Neural crest cell (in vitro differentiated cells): Measurements from ENCODE around the gene CGNL1. TPM values are rescaled to one million over a fixed set of nuclear protein-coding genes. Genes with fewer than 3 reads are reported as not detected.

Source experiments
- DNase-seq: peaks from one replicate; pipeline ENCODE4 v3.0.0; 2021; ENCODE audit warnings: low read depth, mixed read lengths, low spot score
- H3K27ac Mint-ChIP-seq: one replicate; pipeline ENCODE4 v1.8.0; 2021; ENCODE audit warnings: mild to moderate bottlenecking, mixed read lengths; ENCODE audit not compliant: unreplicated experiment
- H3K27me3 Mint-ChIP-seq: 2 replicates; pipeline ENCODE4 v1.8.0; 2021; ENCODE audit warnings: low read depth, mild to moderate bottlenecking, mixed read lengths
- H3K36me3 Mint-ChIP-seq: 2 replicates; pipeline ENCODE4 v1.8.0; 2021; ENCODE audit warnings: low read depth, mild to moderate bottlenecking, mixed read lengths
- H3K4me1 Mint-ChIP-seq: 2 replicates; pipeline ENCODE4 v1.8.0; 2021; ENCODE audit warnings: mixed read lengths
- H3K4me3 Mint-ChIP-seq: one replicate; pipeline ENCODE4 v1.8.0; 2021; ENCODE audit warnings: mild to moderate bottlenecking, mixed read lengths
- H3K9me3 Mint-ChIP-seq: 2 replicates; pipeline ENCODE4 v1.8.0; 2021; ENCODE audit warnings: mixed read lengths
- total RNA-seq: library from RNA; stranded (reverse); gene quantifications from 2 replicates; pipeline ENCODE4 v1.2.1, GENCODE V29; 2021
- TF ChIP-seq, protein P1 (sequence below): fragments of 200-600 bp; sonication (generic); conservative IDR thresholded peaks from 2 replicates; pipeline ENCODE4 v1.5.0; 2021; ENCODE audit warnings: antibody characterized with exemption, mild to moderate bottlenecking

The CGNL1 gene
- total RNA-seq, 1 donor from 2014 or later, result 1.2 TPM

DNA sequence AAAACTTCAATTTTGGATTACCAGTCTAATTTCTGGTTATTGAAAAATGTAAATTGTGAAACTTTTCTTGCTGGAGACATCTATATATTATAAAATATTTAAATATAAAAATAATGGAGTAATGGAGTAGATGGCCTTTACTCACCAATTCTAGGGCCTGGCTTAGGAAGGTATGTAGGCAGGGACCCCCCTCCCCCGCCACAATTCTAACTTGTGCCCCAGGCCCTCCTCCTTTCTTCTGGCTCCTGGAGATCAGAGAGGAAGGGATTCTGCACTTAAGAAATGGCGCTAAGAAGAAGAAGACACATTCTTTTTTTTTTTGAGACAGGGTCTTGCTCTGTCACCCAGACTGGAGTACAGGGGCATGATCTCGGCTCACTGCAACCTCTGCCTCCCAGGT, 49.5 kb downstream of the CGNL1 start:
- Mint-ChIP-seq H3K4me3 (no peak overlapping the region), H3K4me1 (peaks cover 35% of the 10 kb centered on the region)

DNA sequence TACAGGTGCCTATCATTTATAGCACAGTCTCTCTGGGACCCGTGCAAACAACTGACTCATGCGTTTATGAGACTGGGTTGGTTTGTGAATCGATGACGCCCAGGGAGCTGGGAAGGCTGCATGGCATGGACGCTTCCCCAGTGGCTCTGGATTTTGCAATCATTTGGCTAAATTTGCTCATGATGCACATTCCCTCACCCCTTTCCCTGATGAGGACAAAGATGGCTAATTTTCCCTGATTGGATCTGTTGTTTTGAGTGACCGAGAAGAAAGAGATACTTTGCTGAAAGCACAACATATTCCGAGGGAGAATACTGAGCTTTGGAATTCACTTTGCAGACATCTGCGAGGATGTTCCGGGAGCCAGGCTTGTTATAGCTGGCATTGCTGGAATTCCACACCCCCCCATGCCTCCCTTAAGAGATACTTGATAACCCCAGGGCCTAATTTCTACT, 51.1 kb downstream of the CGNL1 start:
- H3K4me3 Mint-ChIP-seq, result no peak overlapping the region
- H3K27ac Mint-ChIP-seq, result no peak overlapping the region

More for the DNA sequence above, 49.5 kb downstream of the CGNL1 start:
- H3K27ac Mint-ChIP-seq, result no peak overlapping the region
- H3K36me3 Mint-ChIP-seq, result no peaks in the 10 kb centered on the region
- no peaks in the 10 kb centered on the region for H3K9me3 Mint-ChIP-seq
- TF ChIP-seq, protein P1, sequence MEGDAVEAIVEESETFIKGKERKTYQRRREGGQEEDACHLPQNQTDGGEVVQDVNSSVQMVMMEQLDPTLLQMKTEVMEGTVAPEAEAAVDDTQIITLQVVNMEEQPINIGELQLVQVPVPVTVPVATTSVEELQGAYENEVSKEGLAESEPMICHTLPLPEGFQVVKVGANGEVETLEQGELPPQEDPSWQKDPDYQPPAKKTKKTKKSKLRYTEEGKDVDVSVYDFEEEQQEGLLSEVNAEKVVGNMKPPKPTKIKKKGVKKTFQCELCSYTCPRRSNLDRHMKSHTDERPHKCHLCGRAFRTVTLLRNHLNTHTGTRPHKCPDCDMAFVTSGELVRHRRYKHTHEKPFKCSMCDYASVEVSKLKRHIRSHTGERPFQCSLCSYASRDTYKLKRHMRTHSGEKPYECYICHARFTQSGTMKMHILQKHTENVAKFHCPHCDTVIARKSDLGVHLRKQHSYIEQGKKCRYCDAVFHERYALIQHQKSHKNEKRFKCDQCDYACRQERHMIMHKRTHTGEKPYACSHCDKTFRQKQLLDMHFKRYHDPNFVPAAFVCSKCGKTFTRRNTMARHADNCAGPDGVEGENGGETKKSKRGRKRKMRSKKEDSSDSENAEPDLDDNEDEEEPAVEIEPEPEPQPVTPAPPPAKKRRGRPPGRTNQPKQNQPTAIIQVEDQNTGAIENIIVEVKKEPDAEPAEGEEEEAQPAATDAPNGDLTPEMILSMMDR, result no peak
- H3K27me3 Mint-ChIP-seq, result no peaks in the 10 kb centered on the region
- DNase-seq, result no peak

DNA sequence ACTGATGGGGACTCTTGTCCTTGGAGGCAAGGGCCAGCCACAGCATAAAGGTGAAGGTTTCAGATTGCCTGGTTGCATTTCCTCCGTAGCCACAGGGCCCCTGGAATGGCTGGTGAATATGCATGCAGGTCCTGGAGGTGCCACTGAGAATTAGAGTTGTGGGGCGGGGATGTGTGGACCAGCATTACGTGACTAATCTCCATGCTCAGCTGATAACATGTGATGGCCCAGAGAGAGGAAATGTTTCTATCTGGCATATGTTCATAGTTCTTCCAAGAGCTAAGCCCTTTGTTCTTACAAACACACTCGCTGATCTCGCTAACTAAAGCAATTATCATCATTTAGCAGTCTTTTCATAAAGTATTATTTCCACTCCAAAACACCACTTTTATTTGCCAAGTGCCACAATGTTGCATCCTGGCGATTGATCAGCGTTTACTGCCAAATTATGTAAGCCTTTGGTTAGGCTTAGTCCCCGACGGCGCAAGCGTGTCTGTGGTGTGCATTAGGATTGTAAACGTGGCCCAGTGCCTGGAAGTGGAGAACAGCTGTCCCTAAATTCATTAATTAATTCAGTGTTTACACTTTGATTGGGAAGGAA, 55.9 kb downstream of the CGNL1 start:
- Mint-ChIP-seq H3K9me3 (no peaks in the 10 kb centered on the region), H3K36me3 (no peaks in the 10 kb centered on the region), H3K4me1 (peaks cover 11% of the 10 kb centered on the region), H3K4me3 (no peak overlapping the region), H3K27ac (no peak overlapping the region), H3K27me3 (no peaks in the 10 kb centered on the region)
- no peak for DNase-seq
- TF ChIP-seq, protein P1, result no peak

More for the DNA sequence above, 51.1 kb downstream of the CGNL1 start:
- H3K9me3 Mint-ChIP-seq, result no peaks in the 10 kb centered on the region
- peaks cover 22% of the 10 kb centered on the region for H3K4me1 Mint-ChIP-seq
- H3K36me3 Mint-ChIP-seq, result no peaks in the 10 kb centered on the region
- DNase-seq, result no peak
- no peaks in the 10 kb centered on the region for H3K27me3 Mint-ChIP-seq
- TF ChIP-seq, protein P1, result no peak

DNA sequence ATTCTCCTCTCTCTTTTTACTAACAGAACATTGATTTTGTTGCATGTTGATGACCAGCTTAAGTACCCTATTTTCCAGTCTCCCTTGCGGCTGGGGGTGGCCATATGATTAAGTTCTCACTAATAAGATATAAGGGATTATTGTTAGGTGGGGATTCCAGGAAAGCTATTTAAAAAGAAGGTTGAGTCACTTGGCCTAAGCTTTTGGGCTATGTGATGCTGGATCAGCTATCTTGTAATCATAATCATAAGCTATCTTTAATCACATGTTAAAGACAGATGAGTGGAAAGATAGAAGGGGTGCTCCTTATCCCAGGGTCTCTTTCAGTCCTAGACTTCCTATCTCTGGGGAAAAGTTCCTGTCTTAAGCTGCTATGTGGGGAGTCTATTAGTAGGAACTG, 59.9 kb downstream of the CGNL1 start:
- Mint-ChIP-seq H3K9me3 (no peaks in the 10 kb centered on the region), H3K4me3 (no peak overlapping the region), H3K27me3 (no peaks in the 10 kb centered on the region), H3K4me1 (peaks cover 9% of the 10 kb centered on the region), H3K36me3 (peaks cover 2% of the 10 kb centered on the region), H3K27ac (no peak overlapping the region)
- TF ChIP-seq, protein P1, result no peak
- DNase-seq, result no peak

DNA sequence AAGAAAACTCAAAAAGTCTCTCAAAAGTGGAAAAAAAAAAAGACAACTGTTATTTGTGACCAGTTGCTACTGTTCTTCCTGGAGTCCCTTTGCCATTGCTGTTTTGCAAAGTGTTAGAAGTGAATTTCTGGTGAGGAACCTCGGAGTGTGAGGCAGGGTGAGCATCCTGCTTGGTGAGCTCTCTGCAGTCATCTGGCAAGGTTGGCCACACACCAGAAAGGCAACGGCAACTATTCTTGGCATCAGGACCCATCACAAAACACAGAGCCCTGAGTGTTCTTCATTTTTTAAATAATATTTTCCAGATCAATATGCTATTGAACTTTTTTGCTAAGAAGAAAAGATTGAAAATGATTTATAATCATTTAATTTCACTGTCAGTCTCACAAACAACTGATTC, 60.7 kb downstream of the CGNL1 start:
- H3K4me1 Mint-ChIP-seq, result peaks cover 9% of the 10 kb centered on the region
- H3K27ac Mint-ChIP-seq, result no peak overlapping the region
- DNase-seq, result no peak
- no peaks in the 10 kb centered on the region for H3K27me3 Mint-ChIP-seq
- no peak overlapping the region for H3K4me3 Mint-ChIP-seq
- peaks cover 2% of the 10 kb centered on the region for H3K36me3 Mint-ChIP-seq
- no peaks in the 10 kb centered on the region for H3K9me3 Mint-ChIP-seq
- TF ChIP-seq, protein P1, result no peak
